ENCODE results near the gene ATP5MC2.

DNA sequence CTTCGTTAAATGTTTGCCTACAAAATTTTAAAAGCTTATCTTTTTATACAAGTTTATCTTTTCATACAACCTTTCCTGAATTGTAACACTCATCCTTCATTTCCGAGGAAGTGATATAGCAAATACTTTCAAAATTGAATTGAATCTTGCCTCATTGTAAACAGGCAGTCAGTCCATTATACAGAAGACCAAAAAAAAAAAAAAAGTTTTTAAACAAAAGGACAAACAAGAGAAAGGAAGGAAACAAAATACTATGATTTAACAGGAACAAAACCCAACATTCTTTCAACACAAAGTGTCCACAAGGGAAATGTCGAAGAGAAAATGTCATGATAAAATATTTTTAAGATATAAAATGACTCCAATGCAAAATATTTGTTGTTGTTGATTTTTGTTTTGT is 58.2 kb downstream of the ATP5MC2 start:
- TF ChIP-seq, protein P1, sequence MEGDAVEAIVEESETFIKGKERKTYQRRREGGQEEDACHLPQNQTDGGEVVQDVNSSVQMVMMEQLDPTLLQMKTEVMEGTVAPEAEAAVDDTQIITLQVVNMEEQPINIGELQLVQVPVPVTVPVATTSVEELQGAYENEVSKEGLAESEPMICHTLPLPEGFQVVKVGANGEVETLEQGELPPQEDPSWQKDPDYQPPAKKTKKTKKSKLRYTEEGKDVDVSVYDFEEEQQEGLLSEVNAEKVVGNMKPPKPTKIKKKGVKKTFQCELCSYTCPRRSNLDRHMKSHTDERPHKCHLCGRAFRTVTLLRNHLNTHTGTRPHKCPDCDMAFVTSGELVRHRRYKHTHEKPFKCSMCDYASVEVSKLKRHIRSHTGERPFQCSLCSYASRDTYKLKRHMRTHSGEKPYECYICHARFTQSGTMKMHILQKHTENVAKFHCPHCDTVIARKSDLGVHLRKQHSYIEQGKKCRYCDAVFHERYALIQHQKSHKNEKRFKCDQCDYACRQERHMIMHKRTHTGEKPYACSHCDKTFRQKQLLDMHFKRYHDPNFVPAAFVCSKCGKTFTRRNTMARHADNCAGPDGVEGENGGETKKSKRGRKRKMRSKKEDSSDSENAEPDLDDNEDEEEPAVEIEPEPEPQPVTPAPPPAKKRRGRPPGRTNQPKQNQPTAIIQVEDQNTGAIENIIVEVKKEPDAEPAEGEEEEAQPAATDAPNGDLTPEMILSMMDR (IDR thresholded peaks at IDR 0.05): no peak
- TF ChIP-seq, protein P2, sequence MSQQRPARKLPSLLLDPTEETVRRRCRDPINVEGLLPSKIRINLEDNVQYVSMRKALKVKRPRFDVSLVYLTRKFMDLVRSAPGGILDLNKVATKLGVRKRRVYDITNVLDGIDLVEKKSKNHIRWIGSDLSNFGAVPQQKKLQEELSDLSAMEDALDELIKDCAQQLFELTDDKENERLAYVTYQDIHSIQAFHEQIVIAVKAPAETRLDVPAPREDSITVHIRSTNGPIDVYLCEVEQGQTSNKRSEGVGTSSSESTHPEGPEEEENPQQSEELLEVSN (IDR thresholded peaks at IDR 0.05; ENCODE audit: borderline replicate concordance, low read depth): no peak
- TF ChIP-seq SMC3 (IDR thresholded peaks at IDR 0.05): no peak
- TF ChIP-seq HDAC2 (IDR thresholded peaks at IDR 0.05): no peak
- no peak for TF ChIP-seq KDM5A (IDR thresholded peaks at IDR 0.05)
- TF ChIP-seq POLR2A (IDR thresholded peaks at IDR 0.05; ENCODE audit: low read length): no peak
- TF ChIP-seq, protein P3, sequence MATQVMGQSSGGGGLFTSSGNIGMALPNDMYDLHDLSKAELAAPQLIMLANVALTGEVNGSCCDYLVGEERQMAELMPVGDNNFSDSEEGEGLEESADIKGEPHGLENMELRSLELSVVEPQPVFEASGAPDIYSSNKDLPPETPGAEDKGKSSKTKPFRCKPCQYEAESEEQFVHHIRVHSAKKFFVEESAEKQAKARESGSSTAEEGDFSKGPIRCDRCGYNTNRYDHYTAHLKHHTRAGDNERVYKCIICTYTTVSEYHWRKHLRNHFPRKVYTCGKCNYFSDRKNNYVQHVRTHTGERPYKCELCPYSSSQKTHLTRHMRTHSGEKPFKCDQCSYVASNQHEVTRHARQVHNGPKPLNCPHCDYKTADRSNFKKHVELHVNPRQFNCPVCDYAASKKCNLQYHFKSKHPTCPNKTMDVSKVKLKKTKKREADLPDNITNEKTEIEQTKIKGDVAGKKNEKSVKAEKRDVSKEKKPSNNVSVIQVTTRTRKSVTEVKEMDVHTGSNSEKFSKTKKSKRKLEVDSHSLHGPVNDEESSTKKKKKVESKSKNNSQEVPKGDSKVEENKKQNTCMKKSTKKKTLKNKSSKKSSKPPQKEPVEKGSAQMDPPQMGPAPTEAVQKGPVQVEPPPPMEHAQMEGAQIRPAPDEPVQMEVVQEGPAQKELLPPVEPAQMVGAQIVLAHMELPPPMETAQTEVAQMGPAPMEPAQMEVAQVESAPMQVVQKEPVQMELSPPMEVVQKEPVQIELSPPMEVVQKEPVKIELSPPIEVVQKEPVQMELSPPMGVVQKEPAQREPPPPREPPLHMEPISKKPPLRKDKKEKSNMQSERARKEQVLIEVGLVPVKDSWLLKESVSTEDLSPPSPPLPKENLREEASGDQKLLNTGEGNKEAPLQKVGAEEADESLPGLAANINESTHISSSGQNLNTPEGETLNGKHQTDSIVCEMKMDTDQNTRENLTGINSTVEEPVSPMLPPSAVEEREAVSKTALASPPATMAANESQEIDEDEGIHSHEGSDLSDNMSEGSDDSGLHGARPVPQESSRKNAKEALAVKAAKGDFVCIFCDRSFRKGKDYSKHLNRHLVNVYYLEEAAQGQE (IDR thresholded peaks at IDR 0.05): no peak
- no peak for TF ChIP-seq ESRRA (IDR thresholded peaks at IDR 0.05; ENCODE audit: borderline replicate concordance, low read length)

Measured in A549 (cell line).